ENCODE data around the gene SHC4.

Gene SHC4

GRCh38 chr15:48850648-48851047, 113.1 kb downstream of the SHC4 start:
- TF ChIP-seq POLR2A (IDR thresholded peaks at IDR 0.05; ENCODE audit: low read length): no peak
- no peak for TF ChIP-seq GATA1 (IDR thresholded peaks at IDR 0.05; ENCODE audit: low read depth, low read length)
- DNase-seq: no peak

GRCh38 chr15:48845123-48845522, 118.6 kb downstream of the SHC4 start:
- no peak for DNase-seq

GRCh38 chr15:48842501-48842900, 121.2 kb downstream of the SHC4 start:
- TF ChIP-seq GATA1 (IDR thresholded peaks at IDR 0.05; ENCODE audit: low read depth, low read length) (no peak), POLR2A (IDR thresholded peaks at IDR 0.05; ENCODE audit: low read length) (no peak)

More at GRCh38 chr15:48845123-48845522, 118.6 kb downstream of the SHC4 start:
- TF ChIP-seq POLR2A (IDR thresholded peaks at IDR 0.05; ENCODE audit: low read length) (no peak), GATA1 (IDR thresholded peaks at IDR 0.05; ENCODE audit: low read depth, low read length) (no peak)

GRCh38 chr15:48834756-48835155, 129.0 kb downstream of the SHC4 start:
- TF ChIP-seq GATA1 (IDR thresholded peaks at IDR 0.05; ENCODE audit: low read depth, low read length) (no peak), POLR2A (IDR thresholded peaks at IDR 0.05; ENCODE audit: low read length) (no peak)
- no peak for DNase-seq

More at GRCh38 chr15:48842501-48842900, 121.2 kb downstream of the SHC4 start:
- DNase-seq: no peak

GRCh38 chr15:48833526-48834239, 130.0 kb downstream of the SHC4 start:
- DNase-seq: peak in 1 of 2 experiments; percentile 26
- no peak for TF ChIP-seq POLR2A (IDR thresholded peaks at IDR 0.05; ENCODE audit: low read length)

- DNase-seq: no peak
- no peak for TF ChIP-seq POLR2A (IDR thresholded peaks at IDR 0.05; ENCODE audit: low read length)
- TF ChIP-seq GATA1 (IDR thresholded peaks at IDR 0.05; ENCODE audit: low read depth, low read length): no peak
These were observed 131.1 kb downstream of the SHC4 start for GRCh38 chr15:48832648-48833047.

GRCh38 chr15:48828906-48829305, 134.8 kb downstream of the SHC4 start:
- no peak for DNase-seq
- TF ChIP-seq POLR2A (IDR thresholded peaks at IDR 0.05; ENCODE audit: low read length): no peak
- no peak for TF ChIP-seq GATA1 (IDR thresholded peaks at IDR 0.05; ENCODE audit: low read depth, low read length)

- DNase-seq: no peak
- no peak for TF ChIP-seq GATA1 (IDR thresholded peaks at IDR 0.05; ENCODE audit: low read depth, low read length)
- TF ChIP-seq POLR2A (IDR thresholded peaks at IDR 0.05; ENCODE audit: low read length): no peak
These were observed 135.2 kb downstream of the SHC4 start for GRCh38 chr15:48828471-48828870.

GRCh38 chr15:48825075-48825474, 138.6 kb downstream of the SHC4 start:
- DNase-seq: no peak
- TF ChIP-seq POLR2A (IDR thresholded peaks at IDR 0.05; ENCODE audit: low read length): no peak
- TF ChIP-seq GATA1 (IDR thresholded peaks at IDR 0.05; ENCODE audit: low read depth, low read length): no peak

GRCh38 chr15:48823706-48824105, 140.0 kb downstream of the SHC4 start:
- TF ChIP-seq GATA1 (IDR thresholded peaks at IDR 0.05; ENCODE audit: low read depth, low read length) (no peak), POLR2A (IDR thresholded peaks at IDR 0.05; ENCODE audit: low read length) (no peak)
- DNase-seq: no peak

GRCh38 chr15:48823237-48823636, 140.5 kb downstream of the SHC4 start:
- no peak for TF ChIP-seq POLR2A (IDR thresholded peaks at IDR 0.05; ENCODE audit: low read length)
- TF ChIP-seq GATA1 (IDR thresholded peaks at IDR 0.05; ENCODE audit: low read depth, low read length): no peak
- DNase-seq: no peak

- DNase-seq: no peak
- TF ChIP-seq POLR2A (IDR thresholded peaks at IDR 0.05; ENCODE audit: low read length) (no peak), GATA1 (IDR thresholded peaks at IDR 0.05; ENCODE audit: low read depth, low read length) (no peak)
These were observed 149.4 kb downstream of the SHC4 start for GRCh38 chr15:48814286-48814685.

- TF ChIP-seq GATA1 (IDR thresholded peaks at IDR 0.05; ENCODE audit: low read depth, low read length): no peak
- no peak for TF ChIP-seq POLR2A (IDR thresholded peaks at IDR 0.05; ENCODE audit: low read length)
- peak in 1 of 2 experiments; percentile 56 for DNase-seq
These were observed 152.3 kb downstream of the SHC4 start for GRCh38 chr15:48811325-48811958.

GRCh38 chr15:48810414-48811324, 153.1 kb downstream of the SHC4 start, which contains the start of gene CEP152:
CEP152 (minus strand) TSS chr15:48811069; CDS start chr15:48805649, 5,420 bp downstream.
- peak; percentile 100 for DNase-seq
- TF ChIP-seq POLR2A (IDR thresholded peaks at IDR 0.05; ENCODE audit: low read length) (peak; percentile 88), GATA1 (IDR thresholded peaks at IDR 0.05; ENCODE audit: low read depth, low read length) (no peak)

Data from erythroblast (primary cell).